A673 (cell line): ENCODE results near the gene ATG101. TPM values are rescaled to one million over a fixed set of nuclear protein-coding genes. Genes with fewer than 3 reads are reported as not detected.

Experiments used
- BruUV-seq: library from RNA; stranded (reverse); fragments of 400-500 nt; replicated peaks from 2 replicates; lab custom pipeline; 2021; lab: Mats Ljungman, UMichigan
- CTCF ChIA-PET: fragments of 300-600 bp; sonication (Branson Sonifier 250); formaldehyde crosslinking; loops from one replicate; lab custom pipeline; 2022; ENCODE audit warnings: antibody characterized with exemption; lab: Charles Lee
- POLR2A ChIA-PET: fragments of 300-600 bp; sonication (Branson Sonifier 250); formaldehyde crosslinking; loops from one replicate; lab custom pipeline; 2022; ENCODE audit warnings: antibody characterized with exemption; ENCODE audit not compliant: low non-redundant PET; lab: Charles Lee
- DNase-seq: peaks from one replicate; pipeline ENCODE4 v3.0.0-alpha.2; 2015; ENCODE audit warnings: low spot score
- H3K27ac ChIP-seq: fragments of 200-600 bp; sonication (generic); 2 replicates; pipeline ENCODE4 v1.5.1; 2016; ENCODE audit warnings: mixed run types, low read depth, mild to moderate bottlenecking, mixed read lengths, antibody characterized with exemption, low read length; ENCODE audit not compliant: poor library complexity, severe bottlenecking
- H3K27me3 ChIP-seq: fragments of 200-600 bp; sonication (generic); replicated peaks from 2 replicates; pipeline ENCODE4 v1.6.1; 2017; ENCODE audit warnings: mixed run types, low read depth, mild to moderate bottlenecking, mixed read lengths, antibody characterized with exemption, low read length; ENCODE audit not compliant: insufficient read depth, poor library complexity
- H3K36me3 ChIP-seq: fragments of 200-600 bp; sonication (generic); 2 replicates; pipeline ENCODE4 v1.6.1; 2016; ENCODE audit warnings: mixed run types, mild to moderate bottlenecking, mixed read lengths, antibody characterized with exemption, low read length; ENCODE audit not compliant: insufficient read depth, poor library complexity, severe bottlenecking
- H3K4me1 ChIP-seq: fragments of 200-600 bp; sonication (generic); 2 replicates; pipeline ENCODE4 v1.6.1; 2017; ENCODE audit warnings: mixed run types, mild to moderate bottlenecking, mixed read lengths, antibody characterized with exemption, low read length; ENCODE audit not compliant: insufficient read depth, poor library complexity, severe bottlenecking
- H3K4me3 ChIP-seq: fragments of 200-600 bp; sonication (generic); 2 replicates; pipeline ENCODE4 v1.5.1; 2016; ENCODE audit warnings: low read depth, mixed run types, mild to moderate bottlenecking, mixed read lengths, low read length; ENCODE audit not compliant: poor library complexity, severe bottlenecking
- H3K9me3 ChIP-seq: fragments of 200-600 bp; sonication (generic); 2 replicates; pipeline ENCODE4 v1.6.1; 2016; ENCODE audit warnings: mixed run types, low read depth, mild to moderate bottlenecking, mixed read lengths, antibody characterized with exemption, low read length; ENCODE audit not compliant: poor library complexity, severe bottlenecking
- CTCF ChIP-seq: fragments of 300-800, 200-600 bp; sonication (generic); conservative IDR thresholded peaks from 2 replicates; pipeline ENCODE4 v1.5.1; 2017; ENCODE audit warnings: low read depth, mild to moderate bottlenecking, antibody characterized with exemption, low read length, moderate library complexity, mixed read lengths
- EZH2 ChIP-seq: fragments of 200-600 bp; sonication (generic); IDR thresholded peaks from 2 replicates; pipeline ENCODE4 v1.6.1; 2017; ENCODE audit warnings: borderline replicate concordance, low read depth, mild to moderate bottlenecking, mixed read lengths, antibody characterized with exemption, low read length; ENCODE audit not compliant: poor library complexity, severe bottlenecking
- intact Hi-C: fragments of 100-400 bp; cut with micrococcal nuclease; formaldehyde crosslinking; loops from one replicate; pipeline ENCODE4 v1.10.0; 2022; ENCODE audit not compliant: unreplicated experiment
- total RNA-seq: library from RNA; stranded (reverse); gene quantifications from 2 replicates; pipeline ENCODE4 v1.2.3, GENCODE V29; 2021

Gene ATG101
- total RNA-seq, 1 experiment from 2014 or later = 52.0 TPM

- Histone ChIP-seq H3K27ac (no peak overlapping the region), H3K36me3 (no peaks in the 10 kb centered on the region), H3K4me1 (peaks cover 8% of the 10 kb centered on the region), H3K4me3 (no peak overlapping the region), H3K27me3 (no peaks in the 10 kb centered on the region), H3K9me3 (no peaks in the 10 kb centered on the region)
- BruUV-seq = no TSS peak
- CTCF ChIA-PET = interaction anchor here (0.7 to 5.1 kb wide), 2 partner anchors 98 to 704 kb away, joined by 9 to 45 read pairs; no protein-coding TSS in a partner anchor
- no peak for DNase-seq
- TF ChIP-seq CTCF (no peak), EZH2 (no peak)
- intact Hi-C loops = loop anchor here (5.0 kb wide), 1 partner anchor 116 kb away; the partner anchor contains the start of gene TAMALIN
- POLR2A ChIA-PET = no interaction called here
These were observed 53.1 kb downstream of the ATG101 start for GRCh38 chr12:52122904-52123303.

- Histone ChIP-seq H3K27me3 (no peaks in the 10 kb centered on the region), H3K9me3 (no peaks in the 10 kb centered on the region), H3K4me1 (peaks cover 8% of the 10 kb centered on the region), H3K4me3 (no peak overlapping the region), H3K36me3 (no peaks in the 10 kb centered on the region), H3K27ac (no peak overlapping the region)
- BruUV-seq = no TSS peak
- no peak for TF ChIP-seq CTCF
- no peak for TF ChIP-seq EZH2
- intact Hi-C loops = loop anchor here (5.0 kb wide), 1 partner anchor 116 kb away; the partner anchor contains the start of gene TAMALIN
- no peak for DNase-seq
- ChIA-PET CTCF (interaction anchor here (5.1 kb wide), 1 partner anchor 98 kb away, joined by 45 read pairs; no protein-coding TSS in a partner anchor), POLR2A (no interaction called here)
These were observed 53.9 kb downstream of the ATG101 start for GRCh38 chr12:52123487-52124186.

- ChIA-PET POLR2A (no interaction called here), CTCF (interaction anchor here (5.1 kb wide), 1 partner anchor 100 kb away, joined by 45 read pairs; no protein-coding TSS in a partner anchor)
- Histone ChIP-seq H3K4me1 (peaks cover 5% of the 10 kb centered on the region), H3K4me3 (no peak overlapping the region), H3K9me3 (no peaks in the 10 kb centered on the region), H3K36me3 (no peaks in the 10 kb centered on the region), H3K27me3 (no peaks in the 10 kb centered on the region), H3K27ac (no peak overlapping the region)
- no peak for TF ChIP-seq EZH2
- TF ChIP-seq CTCF = no peak
- no peak for DNase-seq
- intact Hi-C loops = no loop called here
- BruUV-seq = no TSS peak
These were observed 55.7 kb downstream of the ATG101 start for GRCh38 chr12:52125476-52125900.
